ENCODE results near the gene SCN5A. TPM values are rescaled to one million over a fixed set of nuclear protein-coding genes. Genes with fewer than 3 reads are reported as not detected.

Gene SCN5A
- total RNA-seq, 1 donor from 2014 or later: 6.5 TPM

DNA sequence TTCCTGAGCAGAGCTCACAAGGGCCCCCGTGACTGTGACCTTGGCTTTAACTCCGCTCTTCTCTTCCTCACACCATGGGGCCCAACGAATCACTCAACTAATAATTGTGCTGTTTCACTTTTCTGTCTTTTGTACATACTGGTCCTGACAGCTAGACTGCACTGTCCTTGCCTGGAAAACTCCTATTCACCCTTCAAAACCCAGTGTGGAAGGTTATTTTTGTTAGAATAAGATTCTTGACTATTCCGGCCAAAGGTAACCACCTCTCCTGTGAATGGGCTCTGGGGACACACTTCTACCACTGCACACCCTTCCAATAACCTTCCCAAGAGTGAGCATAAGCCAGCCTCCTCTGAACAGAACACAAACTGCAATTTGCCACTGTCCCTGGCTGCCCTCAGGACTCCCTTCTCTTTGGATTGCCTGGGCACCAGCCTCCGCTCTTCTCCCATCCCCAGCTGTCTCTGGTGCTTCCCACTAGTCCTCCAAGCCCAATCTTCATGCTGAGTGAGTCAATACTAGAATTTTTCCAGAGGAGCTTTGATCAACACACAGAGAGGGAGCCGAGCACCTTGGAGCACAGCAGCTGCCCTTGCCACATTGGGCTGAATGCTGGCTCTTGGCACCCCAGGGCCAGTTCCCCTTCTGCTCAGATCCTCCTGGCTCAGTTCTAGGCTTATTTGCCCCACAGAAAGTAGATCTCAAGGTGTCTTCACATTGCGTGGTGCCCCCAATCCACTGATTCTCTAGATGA lies 2.1 kb downstream of the SCN5A start:
- DNase-seq: no peak

DNA sequence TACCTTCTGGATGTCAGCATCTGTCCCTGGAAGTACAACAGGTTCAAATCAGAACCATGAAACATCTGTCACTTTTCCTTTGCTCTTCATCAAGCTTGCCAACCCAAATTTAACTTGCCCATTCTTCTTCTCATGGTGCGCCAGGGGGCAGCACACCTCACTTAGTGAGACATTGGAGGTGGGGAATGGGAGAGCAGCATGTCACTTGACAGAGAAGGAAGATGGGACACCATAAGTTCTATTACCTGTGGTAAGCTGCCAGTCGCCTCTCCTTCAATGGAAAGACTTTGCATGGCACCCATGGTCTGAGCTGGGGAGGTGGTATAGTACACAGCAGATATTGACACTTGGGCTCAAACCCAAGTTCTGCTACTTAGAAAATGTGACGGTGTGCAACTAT lies 2.9 kb downstream of the SCN5A start:
- peak; percentile 74 for DNase-seq

DNA sequence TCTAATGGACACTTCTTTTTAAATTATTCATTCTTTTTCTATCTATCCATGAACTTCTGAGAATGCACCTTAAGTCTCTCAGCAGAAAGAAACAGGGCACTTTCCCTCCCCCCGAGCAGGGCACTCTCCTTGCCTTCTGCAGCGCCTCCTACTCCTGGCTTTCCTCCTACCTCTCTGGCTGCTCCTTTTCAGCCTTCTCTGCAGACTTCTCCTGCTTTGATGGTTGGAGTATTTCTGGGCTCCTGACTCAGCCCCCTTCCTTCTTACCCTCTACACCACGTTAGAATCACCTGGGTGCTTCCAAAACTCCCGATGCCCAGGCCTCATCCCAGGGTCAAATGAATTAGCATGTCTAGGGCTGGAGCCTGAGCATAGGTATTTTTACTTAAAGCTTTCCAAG lies 3.4 kb downstream of the SCN5A start:
- DNase-seq: no peak

DNA sequence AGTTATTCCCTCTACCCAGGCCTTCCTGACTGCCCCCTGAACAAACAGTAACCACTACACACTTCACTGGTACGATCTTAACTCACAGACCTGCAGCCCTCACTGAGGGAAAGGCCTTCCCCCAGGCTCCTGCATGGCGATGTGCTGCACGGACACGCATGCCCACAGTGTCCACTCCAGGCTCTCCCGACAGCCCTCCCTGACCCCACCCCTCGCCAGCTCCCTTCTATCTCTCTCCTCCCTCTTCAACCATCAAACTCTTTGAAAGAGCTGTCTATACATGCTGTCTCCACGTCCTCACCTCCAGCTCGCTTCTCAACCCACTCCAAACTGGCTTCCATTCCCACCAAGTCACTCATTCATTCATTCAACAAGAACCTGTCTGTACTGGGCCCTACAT lies 3.9 kb downstream of the SCN5A start:
- DNase-seq: no peak

DNA sequence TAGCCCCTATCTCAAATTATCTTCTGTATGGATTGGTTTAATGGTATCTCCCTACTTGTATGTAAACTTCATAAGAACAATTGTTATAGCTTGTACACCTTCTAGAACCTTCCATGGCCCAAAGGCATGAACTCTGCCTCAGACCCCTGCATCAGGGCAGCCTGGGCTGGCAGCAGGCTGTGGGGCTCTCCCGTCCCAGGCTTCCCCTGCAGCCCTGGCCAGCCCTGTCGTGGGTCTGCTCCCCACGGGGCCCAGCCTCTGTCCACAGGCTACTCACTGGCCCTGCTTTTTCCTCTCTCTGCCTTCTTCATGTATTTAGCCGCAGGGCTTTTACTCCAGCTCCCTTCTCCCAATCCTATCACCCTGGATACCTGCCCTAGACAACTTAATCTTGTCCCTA lies 4.4 kb downstream of the SCN5A start:
- DNase-seq: no peak

DNA sequence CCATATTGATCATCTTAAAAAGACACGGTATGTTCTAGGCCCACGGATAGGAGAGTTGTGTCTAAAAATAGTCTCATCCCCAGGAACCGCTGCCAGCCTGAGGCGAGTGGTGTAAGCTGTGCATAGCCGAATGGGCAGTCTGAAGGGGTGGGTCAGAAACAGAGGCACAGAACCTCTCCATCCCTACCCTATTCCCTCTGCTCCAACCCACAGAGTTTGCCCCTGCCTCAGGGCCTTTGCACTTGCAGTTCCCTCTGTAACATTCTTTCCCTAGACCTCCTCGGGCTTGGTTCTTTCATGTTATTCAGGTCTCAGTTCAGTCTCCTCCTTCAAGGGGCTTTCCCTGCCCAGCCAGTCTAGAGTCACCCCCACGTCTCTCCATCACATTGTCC lies 4.8 kb downstream of the SCN5A start:
- DNase-seq: no peak

DNA sequence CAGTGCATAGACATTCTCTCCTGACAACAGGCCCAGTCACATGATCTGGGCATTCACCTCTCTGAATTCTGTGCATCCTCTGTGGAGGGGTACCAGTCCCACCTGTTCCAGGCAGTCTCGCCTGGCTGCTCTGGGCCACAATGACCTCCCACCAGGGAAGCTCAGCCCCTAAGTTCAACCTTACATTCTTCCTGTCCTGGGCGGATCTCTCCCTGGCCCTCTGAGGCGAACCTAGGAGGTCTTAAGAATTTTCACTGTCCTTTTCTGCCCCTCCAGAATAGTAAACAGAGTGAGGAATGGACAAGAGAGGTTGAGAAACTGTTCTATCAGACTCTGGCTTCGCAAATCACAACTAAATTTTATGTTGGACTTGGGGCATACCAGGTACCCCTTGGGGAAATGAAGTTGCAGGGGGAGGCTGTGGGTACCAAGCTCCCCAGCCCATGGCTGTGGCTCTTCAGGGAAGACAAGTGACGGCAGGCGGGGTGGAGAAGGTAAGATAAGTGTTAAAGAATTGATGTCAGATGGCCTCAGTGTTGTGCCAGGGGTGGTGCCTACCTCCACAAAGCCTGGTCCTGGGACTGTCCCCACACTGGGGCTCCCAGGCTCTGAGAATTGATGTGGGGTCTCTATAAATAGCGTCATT lies 5.3 kb downstream of the SCN5A start:
- no peak for DNase-seq

DNA sequence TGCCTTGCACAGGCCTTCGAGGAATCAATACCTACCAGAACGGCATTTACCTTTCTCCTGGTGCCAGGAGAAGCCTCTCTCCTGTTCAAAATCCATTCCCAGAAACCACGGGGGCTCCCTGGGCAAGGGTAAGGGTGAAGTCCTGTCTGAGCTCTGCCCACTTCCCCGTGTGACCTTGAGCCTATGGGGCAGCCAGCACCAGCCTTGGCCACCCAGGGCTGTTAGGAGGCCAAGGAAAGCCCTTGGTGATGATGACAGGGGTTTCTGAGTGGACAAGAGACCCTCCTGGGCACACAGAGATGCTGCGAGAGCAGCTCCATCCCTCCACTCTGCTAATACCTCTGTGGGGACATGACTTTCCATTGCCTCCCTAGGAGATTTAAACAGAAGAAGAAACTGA lies 5.9 kb downstream of the SCN5A start:
- no peak for DNase-seq

DNA sequence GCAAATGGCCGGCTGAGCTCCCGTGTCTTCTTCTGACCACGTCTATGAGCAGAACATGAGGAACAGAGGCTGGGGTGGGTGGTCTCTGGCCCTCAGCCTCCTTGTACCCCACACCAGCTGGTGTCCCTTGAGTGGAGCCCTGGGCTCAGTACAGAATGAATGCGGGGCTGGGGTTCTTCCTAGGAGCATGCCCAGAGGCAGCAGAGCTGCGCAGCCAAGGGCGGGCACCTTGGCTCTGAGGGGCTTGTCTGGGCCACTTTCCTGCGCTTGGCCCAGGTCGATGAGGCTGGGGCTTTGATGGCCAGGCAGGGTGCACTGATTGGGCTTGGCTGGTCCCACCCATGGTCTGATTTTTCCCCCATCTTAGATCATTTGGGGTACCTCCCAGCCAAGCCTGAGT lies 6.4 kb downstream of the SCN5A start:
- DNase-seq: no peak

DNA sequence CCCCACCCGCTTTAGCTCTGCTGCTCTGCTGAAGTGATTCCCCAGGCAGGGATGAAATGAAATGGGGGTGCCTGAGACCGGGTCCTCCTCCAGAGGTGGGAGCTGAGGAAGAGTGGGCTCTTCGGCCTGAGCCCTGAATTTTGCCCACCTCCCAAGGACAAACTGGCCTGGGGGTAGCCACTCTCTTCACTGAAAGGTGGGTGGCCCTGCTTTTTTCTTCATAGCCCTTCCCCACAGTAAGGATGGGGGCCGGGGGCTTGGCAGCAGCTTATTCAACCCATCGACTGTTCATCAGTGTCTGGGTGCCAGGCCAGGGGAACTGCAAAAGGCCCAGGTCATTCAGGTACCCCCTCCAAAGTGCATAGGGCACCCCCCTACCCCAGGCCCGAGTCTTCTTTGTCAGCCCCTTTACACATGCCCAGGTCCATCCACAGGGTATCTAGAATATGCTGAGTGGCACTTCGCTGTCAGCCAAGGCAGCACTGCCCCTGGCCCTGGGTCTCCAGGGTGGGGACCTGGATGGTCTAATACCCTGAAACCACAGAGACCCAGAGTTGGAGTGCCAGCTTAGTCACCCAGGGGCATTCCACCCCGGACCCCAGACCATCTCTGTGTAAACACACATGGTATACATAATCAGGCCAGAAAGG lies 7.9 kb downstream of the SCN5A start:
- no peak for DNase-seq

DNA sequence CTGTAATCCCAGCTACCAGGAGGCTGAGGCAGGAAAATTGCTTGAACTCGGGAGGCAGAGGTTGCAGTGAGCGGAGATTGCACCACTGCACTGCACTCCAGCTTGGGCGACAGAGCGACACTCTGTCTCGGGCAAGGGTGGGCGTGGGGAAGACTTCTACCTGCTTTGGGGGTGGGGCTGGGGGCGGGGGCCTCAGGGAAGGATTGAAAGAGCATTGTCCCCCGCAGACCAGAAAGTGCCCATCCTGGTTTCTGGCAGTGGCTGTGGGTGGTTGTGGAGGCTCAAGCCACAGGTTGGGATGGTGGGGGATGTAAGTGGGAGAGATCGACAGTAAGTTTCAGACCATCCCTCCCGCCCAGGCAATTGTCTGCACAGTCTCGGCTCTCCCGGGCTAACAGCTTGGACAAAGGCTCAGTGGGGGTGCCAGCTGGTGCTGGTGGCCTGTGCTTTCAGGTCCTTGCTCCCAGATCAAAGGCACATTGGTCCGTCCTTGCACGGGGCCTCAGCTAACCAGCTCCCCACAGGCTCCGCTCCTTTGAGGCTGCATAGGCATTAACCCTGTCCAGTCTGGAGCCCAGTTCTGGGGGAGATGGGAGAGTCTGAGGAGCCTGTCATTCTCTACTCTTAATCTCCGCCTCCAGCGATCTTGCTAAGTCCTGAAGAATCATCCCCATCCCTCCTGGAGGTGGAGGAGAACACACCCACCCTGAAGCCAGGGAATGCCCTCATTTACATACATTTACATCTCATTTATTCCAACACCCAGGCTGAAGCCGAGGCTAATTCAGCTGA lies 8.6 kb downstream of the SCN5A start:
- DNase-seq: no peak

DNA sequence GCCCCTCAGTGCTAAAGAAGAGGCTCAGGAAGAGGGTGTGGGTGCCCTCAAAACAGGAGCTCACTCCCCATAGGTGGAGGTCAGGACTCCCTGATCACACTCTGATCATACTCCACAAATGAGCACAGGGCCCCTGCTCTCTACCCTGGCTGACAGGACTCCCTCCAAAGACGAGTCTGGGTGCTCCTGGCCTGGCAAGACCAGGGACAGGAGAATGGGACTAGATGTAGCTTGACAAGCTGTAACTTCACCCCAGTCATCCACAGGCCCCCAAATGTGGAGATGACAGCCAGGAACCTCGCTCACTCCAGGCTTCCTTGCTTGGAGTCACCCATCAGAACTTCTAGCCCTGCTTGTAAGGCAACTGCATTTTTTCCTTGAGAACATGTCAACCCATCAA lies 11.1 kb downstream of the SCN5A start:
- no peak for DNase-seq

DNA sequence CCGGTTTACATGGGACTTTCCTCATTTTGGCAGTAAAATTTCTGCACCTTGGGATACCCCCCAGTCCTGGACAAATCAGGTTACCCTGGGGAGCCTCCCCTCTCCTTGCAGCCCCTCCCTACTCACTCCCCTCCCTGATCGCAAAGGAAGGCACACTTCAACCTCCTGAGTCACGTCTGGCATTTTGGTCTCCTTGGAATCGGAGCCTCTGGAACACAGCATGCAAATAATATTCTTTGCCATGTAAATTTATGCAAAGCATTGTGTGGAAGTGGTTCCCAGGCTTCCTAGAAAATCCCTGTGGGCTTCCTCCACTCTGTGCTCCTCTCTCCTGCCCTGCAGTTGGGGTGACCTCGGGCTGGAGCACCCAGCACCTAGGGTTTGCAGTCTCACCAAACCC lies 11.6 kb downstream of the SCN5A start:
- no peak for DNase-seq

DNA sequence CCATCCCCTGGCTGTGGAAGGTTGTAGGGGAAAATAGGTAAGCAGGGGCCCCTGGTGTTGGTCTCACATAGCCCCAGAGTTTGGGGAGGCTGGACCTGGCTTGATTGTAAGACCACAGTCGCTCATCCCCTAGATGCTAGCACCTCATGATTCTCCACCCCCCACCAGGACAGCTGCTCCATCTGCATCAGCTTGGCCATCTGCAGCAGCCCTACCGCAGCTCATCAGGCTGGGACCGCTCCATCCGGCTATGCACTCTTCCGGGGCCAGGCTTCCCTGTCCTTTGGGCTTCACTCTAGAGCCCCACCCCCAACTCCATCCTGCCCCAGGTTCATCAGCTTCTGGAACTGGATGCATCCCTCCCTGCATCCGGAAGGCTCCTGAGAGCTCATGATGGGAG lies 12.6 kb downstream of the SCN5A start:
- no peak for DNase-seq

DNA sequence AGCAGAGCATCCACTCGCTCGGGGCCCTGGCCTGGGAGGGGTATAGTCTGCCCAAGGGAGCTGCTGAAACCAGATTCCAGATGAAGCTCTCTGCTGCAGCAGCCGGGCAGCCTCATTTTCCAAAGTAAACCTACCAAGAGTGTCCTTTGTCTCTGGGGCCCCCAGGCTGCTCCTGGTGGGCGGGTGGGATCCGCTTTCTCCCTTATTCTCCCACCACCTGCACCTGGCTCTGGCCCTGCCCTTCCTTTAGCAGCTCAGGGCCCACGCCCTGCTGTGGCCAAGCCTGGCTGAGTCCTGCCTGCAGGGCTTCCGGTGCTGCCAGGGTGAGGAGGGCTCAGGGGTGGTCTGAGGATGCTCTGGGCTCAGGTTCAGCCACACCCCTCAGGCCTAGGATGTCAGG lies 13.0 kb downstream of the SCN5A start:
- no peak for DNase-seq

DNA sequence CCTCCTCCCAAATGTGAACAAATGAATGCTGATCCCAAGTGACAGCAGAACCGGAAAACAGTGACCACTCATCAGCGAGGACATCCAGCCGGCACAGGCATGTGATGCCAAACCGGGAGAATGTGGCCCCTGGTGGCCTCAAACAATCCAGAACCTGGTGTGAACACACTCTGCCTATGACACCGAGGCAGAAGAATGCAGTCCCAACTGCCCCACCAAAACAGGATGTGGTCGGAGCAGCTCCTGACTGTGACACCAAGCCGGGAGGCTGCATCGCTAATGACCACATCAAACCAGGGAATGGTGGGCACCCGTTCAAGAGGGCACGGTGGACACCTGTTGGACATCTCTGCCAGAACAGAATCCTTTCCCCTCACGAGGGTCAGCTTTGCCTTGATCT lies 15.4 kb downstream of the SCN5A start:
- DNase-seq: peak; percentile 30

DNA sequence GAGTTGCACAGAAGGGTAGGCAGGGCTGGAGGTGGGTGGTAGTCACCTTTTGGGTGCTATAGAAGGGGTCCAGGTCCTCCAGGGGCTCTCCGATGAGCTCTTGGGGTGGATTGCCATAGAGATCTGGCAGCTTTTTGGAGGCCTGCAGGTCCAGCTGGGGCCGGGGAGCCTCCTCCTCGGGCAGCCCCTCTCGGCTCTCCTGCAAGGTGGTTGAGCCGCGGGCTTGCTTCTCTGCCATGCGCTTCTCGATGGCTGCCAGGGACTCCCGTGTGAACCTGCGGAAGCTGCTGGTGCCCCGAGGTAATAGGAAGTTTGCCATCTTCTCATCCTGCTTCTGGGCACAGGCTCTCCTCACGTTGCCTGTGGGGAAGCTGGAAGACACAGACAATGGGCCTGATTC lies 16.5 kb downstream of the SCN5A start:
- no peak for DNase-seq

DNA sequence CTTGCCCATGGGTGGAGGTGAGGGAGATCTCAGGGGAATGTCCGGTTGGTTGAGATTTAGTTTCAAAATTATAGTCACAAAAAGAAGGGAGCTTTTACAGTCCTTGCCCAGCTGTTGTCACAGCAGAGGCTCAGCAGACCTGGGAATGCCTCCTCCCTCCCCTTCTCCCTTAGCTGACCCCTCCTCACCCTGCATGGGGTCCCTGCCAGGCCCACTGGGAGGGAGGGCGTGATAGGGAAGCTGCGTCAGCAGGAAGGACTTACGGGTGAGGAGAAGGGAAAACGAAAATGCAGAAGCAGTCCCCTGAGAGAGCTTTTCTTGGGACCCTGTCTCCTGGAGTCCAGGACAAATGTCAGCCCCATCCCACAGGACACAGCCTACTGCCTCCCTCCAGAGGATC lies 18.9 kb downstream of the SCN5A start:
- no peak for DNase-seq

DNA sequence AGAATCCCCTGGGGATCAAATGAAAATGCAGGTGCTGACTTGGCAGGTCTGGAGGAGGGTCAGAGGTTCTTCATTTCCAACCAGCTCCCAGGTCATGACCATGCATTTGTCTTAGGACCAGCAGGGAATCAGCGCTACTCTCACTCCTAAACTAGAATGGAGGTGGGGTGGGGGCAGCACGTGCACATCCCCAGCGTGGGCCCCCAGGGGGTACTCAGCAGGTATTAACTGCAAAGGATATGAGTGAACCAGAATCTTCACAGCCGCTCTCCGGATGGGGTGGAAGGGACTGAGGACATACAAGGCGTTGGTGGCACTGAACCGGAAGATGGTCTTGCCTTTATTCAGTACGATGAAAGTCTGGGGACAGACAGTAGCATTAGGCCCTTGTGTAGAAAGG lies 19.4 kb downstream of the SCN5A start:
- no peak for DNase-seq

DNA sequence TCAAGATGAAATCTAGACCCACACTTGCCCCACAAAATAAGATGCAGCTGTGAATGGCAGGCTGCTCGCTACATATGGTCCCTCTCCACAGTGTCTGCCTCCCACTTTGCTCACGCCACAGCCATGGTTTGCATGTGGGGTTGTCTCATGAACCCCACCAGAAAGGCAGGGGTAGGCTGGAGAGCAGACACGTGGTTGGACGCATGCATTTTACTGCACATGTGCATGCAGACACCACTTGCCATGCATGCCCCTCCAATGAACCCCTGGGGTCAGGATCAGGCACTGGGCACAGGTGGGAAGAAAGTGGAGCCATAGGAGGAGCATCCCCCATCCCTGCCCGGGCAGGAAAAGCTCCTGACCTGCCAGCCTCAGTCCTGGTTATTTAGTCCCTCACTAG lies 20.7 kb downstream of the SCN5A start:
- DNase-seq: no peak

DNA sequence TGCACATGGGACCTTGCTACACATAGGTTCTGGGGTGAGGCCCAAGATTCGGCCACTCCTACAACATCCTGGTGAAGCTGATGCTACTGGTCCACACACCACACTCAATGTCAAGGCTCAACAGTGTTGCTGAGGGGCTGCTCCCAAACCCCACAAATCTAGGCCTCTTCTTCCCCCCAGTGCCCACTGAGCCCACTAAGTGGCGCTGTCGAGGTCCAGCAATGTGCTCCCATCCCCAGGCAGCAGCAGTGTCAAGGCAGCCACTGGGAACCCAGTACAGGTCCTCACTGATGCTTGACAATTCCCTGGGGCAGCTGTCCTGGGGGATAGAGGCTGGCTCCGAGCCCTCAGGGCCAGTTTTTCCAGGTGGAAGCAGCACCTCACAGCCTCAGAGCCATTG lies 21.5 kb downstream of the SCN5A start:
- DNase-seq: peak; percentile 60

DNA sequence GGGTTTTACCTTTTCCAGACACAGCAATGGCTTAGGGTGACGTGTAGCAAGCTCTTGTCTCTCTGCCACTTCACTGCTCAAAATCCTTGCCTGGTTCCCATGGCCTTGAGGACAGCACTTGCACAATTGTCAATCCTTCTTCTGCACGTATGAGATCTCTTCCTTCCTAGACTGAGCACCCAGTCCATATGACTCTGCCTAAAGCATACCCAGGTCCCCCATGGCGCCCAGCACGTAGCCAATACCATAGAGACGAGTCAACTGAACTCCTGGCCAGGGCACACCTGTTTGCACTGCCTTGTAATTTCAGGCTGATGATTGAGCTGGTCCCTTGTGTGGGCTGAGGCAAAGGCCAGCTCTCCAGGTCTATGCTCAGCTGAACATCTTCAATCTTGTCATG lies 23.3 kb downstream of the SCN5A start:
- no peak for DNase-seq

DNA sequence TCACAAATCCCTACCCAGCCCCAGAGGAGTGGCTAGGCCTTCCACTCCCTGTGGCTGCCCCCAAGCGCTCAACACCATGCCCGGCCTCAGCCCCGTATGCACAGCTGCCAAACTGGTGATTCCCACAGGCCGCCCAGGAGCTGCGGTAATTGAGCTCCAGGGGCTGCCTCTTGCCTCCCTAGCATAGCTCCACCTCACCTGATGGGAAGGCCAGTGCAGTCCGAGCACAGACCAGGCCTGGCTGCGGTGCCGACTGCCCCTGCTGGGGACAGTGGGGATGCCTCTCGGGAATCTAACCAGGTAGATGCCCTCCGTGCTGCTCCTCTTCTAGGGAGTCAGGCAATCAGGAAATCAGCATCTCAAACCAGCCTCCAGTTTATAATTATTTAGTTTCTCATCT lies 25.9 kb downstream of the SCN5A start:
- DNase-seq: no peak

DNA sequence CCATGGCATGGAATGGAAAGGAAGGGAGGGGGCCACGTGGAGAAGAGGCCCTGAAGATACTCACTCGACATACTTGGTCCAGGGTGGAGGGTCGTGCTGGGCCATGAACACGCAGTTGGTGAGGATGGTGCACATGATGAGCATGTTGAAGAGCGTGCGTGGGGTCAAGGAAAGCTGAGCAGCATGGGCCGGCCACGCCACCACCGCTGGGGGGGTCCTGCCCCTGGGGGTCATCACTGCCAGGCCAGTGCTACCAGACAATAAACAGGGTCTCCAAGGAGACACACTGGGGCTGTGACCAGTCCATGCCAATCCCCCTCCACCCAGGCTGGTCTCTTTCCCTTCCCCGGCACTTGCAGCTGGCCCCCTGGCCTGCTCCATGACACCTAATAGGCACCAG lies 27.2 kb downstream of the SCN5A start:
- DNase-seq: no peak
